ENCODE data around the gene PACSIN2. TPM values are rescaled to one million over a fixed set of nuclear protein-coding genes. Genes with fewer than 3 reads are reported as not detected.

Gene PACSIN2
- total and polyA plus RNA-seq, 10 of the 15 experiments (the other 5 are each of a cell fraction or from before 2014, with no cell fraction given), result 0.93 to 78.7 (median 46.8) TPM

GRCh38 chr22:43007519-43008102 is 7.3 kb downstream of the PACSIN2 start (continued):
- no peak for TF ChIP-seq TCF3 (IDR thresholded peaks at IDR 0.05; ENCODE audit: borderline replicate concordance, insufficient read depth, low read depth, low read length)
- no peak for TF ChIP-seq E4F1 (IDR thresholded peaks at IDR 0.05; ENCODE audit: borderline replicate concordance, partially characterized antibody)

GRCh38 chr22:43006753-43007152 is 8.2 kb downstream of the PACSIN2 start:
- intact Hi-C loops (cut with micrococcal nuclease; ENCODE audit: unreplicated experiment), result no loop called here
- H3K36me3 ChIP-seq (ENCODE audit: control insufficient read depth in 2 of 2, insufficient read depth in 2 of 2, low read length in 1 of 2), result 0 out of 4 replicates have a peak, but pooled peaks cover 0 to 3% of the 10 kb centered on the region in 2 experiments
- no peaks in the 10 kb centered on the region for H3K27me3 ChIP-seq (replicated peaks in 1 of 2; ENCODE audit: control insufficient read depth in 2 of 2, insufficient read depth in 2 of 2, low read length in 1 of 2)
- no TSS peak for BruUV-seq (replicated peaks)
- SMC1A ChIA-PET (ENCODE audit: uncharacterized antibody, unreplicated experiment), result no interaction called here
- H3K4me3 ChIP-seq, result no peak overlapping the region
- H3K27ac ChIP-seq (ENCODE audit: control insufficient read depth, insufficient read depth), result no peak overlapping the region
- CTCF ChIA-PET, result interaction anchor here (0.8 kb wide), 1 partner anchor 9 kb away, joined by 3 read pairs; the partner anchor contains the start of gene PACSIN2
- no peak overlapping the region for H3K9ac ChIP-seq (ENCODE audit: control insufficient read depth, insufficient read depth, low read length)
- in situ Hi-C loops (cut with MboI), result no loop called here
- RAD21 ChIA-PET (ENCODE audit: unreplicated experiment), result interaction anchor here (0.6 kb wide), 1 partner anchor 33 kb away, joined by 3 read pairs; no protein-coding TSS in a partner anchor
- no peak overlapping the region for H2AFZ ChIP-seq (ENCODE audit: control insufficient read depth, low read depth, low read length)
- H3K4me2 ChIP-seq (ENCODE audit: control insufficient read depth, insufficient read depth), result no peak overlapping the region
- peaks cover 32% of the 10 kb centered on the region for H3K4me1 ChIP-seq (ENCODE audit: control insufficient read depth, insufficient read depth, low read length)
- no peak for FAIRE-seq
- WGBS (ENCODE audit: insufficient coverage, insufficient replicate concordance, low lambda C conversion rate, missing lambda C conversion rate), result 91% methylated on average over 7 of the region's 7 CpGs
- ATAC-seq, result no peak
- no peaks in the 10 kb centered on the region; the same call in 1 of the 2 replicates for H4K20me1 ChIP-seq (ENCODE audit: control insufficient read depth, insufficient read depth)
- POLR2A ChIA-PET, result no interaction called here
- no peak for DNase-seq (ENCODE audit: low read depth, low spot score)
- no peak for TF ChIP-seq HDAC6 (IDR thresholded peaks at IDR 0.05; ENCODE audit: unreplicated experiment)
- TF ChIP-seq KLF5 (IDR thresholded peaks at IDR 0.05; ENCODE audit: partially characterized antibody), result no peak
- TF ChIP-seq NFXL1 (IDR thresholded peaks at IDR 0.05; ENCODE audit: borderline replicate concordance), result no peak
- no peak for TF ChIP-seq ZSCAN29 (IDR thresholded peaks at IDR 0.05)
- TF ChIP-seq MAX (IDR thresholded peaks at IDR 0.05; ENCODE audit: low read depth, low read length), result no peak
- TF ChIP-seq ATF7 (IDR thresholded peaks at IDR 0.05; ENCODE audit: low read depth), result no peak
- TF ChIP-seq ZNF622 (IDR thresholded peaks at IDR 0.05), result no peak
- TF ChIP-seq BCLAF1 (IDR thresholded peaks at IDR 0.05), result no peak
- TF ChIP-seq IRF5 (IDR thresholded peaks at IDR 0.05; ENCODE audit: borderline replicate concordance), result no peak
- TF ChIP-seq ZBTB33 (IDR thresholded peaks at IDR 0.05), result no peak
- H3K79me2 ChIP-seq (ENCODE audit: control insufficient read depth, insufficient read depth, low read length), result peaks cover 92% of the 10 kb centered on the region
- H3K9me3 ChIP-seq (replicated peaks; ENCODE audit: control insufficient read depth, insufficient read depth, low read length), result no peaks in the 10 kb centered on the region

Measured in GM12878 (cell line).